Choroid plexus epithelial cell (primary cell): Measurements from ENCODE around the gene DUS2.
"Not testable (repeated sequence)": the region's sequence is repeated elsewhere in the genome, so short reads cannot be mapped to it uniquely, and the experiment has no call there.

Source experiments
- DNase-seq: peaks from one replicate; pipeline ENCODE4 v3.0.0-alpha.2; 2010; ENCODE audit warnings: low read depth
- H3K4me3 ChIP-seq: 2 replicates; pipeline ENCODE4 v1.5.1; 2011; ENCODE audit warnings: low read depth, mild to moderate bottlenecking, control low read depth, low read length, moderate library complexity
- TF ChIP-seq, protein P1 (sequence below): conservative IDR thresholded peaks from 2 replicates; pipeline ENCODE4 v1.5.1; 2011; ENCODE audit warnings: low read depth, mild to moderate bottlenecking, control low read depth, inconsistent platforms, low read length, moderate library complexity

The DUS2 gene

DNA sequence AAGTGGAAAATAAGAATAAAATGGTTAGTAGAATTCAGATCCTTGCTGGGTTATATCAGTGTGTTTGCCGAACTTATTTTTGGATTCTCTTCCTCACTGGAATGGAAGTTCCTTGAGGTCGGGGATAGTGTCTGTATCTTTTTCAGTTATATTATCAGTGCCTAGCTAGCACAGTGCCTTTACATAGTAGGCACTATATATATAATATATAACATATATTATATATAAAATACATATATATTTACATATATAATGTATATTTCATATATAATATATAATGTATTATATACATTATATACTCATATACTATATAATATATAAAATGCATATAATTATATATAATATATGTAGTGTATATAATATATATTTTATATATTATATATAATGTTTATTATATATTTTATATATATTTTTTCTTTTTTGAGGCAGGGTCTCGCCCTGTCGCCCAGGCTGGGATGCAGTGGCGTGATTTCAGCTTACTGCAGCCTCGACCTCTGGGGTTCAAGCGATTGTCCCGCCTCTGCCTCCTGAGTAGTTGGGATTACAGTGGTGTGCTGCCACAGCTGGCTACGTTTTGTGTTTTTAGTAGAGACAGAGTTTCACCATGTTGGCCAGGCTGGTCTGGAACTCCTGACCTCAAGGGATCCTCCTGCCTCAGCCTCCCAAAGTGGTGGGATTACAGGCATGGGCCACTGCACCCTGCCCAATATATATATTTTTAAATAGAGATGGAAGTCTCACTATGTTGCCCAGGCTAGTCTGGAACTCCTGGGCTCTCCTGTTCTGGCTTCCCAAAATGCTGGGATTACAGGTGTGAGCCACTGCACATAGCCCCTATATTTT, 65.3 kb downstream of the DUS2 start:
- DNase-seq: no peak
- no peak overlapping the region for H3K4me3 ChIP-seq
- TF ChIP-seq, protein P1, sequence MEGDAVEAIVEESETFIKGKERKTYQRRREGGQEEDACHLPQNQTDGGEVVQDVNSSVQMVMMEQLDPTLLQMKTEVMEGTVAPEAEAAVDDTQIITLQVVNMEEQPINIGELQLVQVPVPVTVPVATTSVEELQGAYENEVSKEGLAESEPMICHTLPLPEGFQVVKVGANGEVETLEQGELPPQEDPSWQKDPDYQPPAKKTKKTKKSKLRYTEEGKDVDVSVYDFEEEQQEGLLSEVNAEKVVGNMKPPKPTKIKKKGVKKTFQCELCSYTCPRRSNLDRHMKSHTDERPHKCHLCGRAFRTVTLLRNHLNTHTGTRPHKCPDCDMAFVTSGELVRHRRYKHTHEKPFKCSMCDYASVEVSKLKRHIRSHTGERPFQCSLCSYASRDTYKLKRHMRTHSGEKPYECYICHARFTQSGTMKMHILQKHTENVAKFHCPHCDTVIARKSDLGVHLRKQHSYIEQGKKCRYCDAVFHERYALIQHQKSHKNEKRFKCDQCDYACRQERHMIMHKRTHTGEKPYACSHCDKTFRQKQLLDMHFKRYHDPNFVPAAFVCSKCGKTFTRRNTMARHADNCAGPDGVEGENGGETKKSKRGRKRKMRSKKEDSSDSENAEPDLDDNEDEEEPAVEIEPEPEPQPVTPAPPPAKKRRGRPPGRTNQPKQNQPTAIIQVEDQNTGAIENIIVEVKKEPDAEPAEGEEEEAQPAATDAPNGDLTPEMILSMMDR: no peak

DNA sequence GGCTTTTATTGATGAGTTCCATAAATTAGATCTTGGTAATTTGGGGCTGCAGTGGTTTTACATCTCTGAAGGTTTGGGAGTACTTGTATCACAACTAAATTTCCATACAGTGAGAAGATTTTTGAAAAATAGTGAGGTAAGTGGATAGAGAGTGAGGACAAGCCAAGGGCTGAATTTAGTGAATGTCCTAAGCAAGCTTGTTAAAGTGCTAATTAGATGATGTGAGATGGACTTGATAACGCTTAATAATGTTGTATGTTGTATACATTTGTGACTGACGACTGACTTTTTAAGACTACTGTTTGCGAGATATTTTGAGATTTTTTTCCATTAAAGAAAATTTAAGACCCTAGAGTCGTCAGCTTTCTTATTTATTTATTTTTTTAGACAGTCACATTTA, 66.0 kb downstream of the DUS2 start:
- H3K4me3 ChIP-seq: no peak overlapping the region
- TF ChIP-seq, protein P1: no peak
- DNase-seq: no peak

DNA sequence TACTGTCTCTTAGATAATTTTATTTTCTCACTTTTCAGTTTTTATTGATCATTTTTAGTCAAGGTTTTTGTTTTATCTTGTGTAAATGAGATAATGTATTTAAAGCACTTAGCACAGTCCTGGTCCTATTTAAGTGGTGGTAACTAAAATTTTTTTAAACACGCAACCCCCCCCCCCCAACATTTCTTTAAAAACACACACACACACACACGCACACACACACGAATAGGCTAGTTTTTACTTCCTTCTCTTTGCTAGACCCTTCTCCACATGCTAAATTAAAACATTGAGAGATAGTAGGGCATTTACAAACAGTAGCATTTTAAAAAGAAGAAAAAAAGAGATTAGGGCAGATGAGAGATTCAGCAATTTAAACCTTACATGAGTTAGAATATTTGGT, 67.0 kb downstream of the DUS2 start:
- no peak overlapping the region for H3K4me3 ChIP-seq
- TF ChIP-seq, protein P1: no peak
- DNase-seq: no peak

DNA sequence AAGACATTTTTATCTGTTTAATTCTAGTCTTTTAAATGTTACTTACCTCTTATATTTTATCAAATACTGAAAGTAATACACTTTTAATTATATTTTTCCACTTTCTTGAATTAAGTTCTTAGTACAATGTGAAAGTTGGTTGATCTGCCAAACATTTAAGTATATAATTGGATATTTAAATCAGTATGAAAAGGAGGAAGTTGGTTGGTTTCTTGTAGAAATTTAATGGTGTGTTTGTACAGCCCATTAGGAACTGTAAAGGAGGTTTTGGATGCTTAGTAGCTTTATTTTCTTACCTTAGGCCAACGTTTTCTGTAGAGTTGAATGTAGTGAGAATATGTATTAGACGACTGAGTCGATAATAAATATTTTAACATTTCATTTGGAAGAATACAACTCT, 67.4 kb downstream of the DUS2 start:
- no peak for DNase-seq
- H3K4me3 ChIP-seq: no peak overlapping the region
- TF ChIP-seq, protein P1: no peak

DNA sequence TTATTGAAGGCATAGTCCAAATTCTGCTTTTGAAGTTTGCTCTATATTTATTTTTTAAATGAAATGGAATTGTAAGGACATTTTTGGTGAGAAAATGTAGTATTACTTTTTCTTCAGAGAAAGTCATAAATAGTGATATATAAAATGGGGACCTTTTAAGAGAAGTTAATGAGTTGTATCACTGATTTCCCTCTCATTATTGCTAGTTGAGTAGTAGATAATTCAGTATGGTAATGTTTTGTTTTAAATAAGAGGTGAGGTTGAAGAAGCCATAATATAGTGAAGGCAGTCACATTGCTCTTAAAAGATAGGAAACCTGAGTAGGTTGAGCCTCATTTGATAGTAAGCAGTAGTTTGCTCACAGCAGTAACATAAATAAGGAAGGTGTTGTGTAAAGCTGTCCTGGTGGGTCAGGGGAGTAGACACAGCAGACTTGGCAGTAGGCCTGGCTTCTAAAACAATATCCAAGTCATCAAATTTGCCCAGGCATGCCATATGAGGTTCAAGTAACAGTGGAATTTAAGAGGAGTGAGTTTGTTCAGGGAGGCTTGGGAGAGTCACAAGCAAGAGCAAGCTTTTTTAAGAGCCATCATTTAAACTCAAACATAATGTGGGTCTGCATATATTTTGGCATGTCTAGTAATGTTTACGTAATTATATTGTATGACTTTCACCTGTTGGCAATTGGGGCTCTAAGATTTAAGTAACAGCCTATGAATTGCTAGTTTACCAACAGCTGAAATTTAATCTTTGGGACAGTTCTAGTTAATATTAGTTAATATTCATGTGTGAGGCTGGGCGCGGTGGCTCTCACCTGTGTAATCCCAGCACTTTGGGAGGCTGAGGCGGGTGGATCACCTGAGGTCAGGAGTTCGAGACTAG, 68.5 kb downstream of the DUS2 start:
- DNase-seq: peak; percentile 76

DNA sequence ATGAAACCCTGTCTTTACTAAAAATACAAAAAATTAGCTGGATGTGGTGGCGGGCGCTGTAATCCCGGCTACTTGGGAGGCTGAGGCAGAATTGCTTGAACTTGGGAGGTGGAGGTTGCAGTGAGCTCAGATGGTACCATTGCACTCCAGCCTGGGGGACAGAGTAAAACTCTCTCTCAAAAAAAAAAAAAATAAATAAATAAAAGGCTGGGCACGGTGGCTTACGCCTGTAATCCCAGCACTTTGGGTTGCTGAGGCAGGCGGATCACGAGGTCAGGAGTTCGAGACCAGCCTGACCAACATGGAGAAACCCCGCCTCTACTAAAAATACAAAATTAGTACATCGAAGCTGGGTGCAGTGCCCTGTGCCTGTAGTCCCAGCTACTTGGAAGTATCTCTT, 69.2 kb downstream of the DUS2 start:
- not testable (repeated sequence) for H3K4me3 ChIP-seq, DNase-seq

More for the DNA sequence above, 68.5 kb downstream of the DUS2 start:
- TF ChIP-seq, protein P1: no peak
- H3K4me3 ChIP-seq: no peak overlapping the region

DNA sequence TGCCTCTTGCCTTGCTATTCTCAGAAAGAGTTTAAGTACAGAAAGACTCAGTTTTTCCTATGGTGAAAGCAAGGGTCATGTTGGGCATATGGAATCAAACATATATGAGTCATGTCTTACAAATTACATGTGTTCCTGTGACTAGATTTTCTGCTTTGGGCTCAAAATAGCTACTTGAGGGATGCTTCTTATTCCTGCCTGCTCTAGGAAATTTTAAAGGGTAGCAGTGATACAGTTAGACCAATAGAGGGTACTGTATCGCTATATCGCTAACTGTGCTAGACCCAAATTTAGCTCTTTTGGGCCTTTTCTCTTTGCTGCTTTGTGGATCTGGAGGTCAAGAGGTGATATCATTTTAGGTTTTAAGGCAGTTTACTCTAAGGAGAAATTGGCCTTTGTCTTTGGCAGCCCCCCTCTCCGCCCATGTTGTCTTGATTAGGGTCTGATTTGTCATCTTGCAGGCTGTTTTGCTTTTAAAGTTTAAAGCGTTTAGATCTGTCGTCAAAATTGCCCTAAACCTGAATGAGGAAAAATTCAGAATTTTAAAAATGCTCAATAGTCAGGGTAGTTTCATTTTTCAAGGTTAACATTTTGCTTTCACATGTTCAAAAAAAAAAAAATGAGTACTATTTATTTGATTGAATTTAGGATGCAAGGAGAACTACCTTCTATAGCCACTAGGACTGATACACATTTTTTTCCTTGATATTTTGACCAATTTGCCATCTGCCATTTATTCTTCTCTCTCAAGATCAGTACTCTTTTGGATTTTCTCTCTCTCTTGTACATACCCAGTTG, 70.9 kb downstream of the DUS2 start:
- TF ChIP-seq, protein P1: peak; percentile 67
- DNase-seq: peak; percentile 62
- no peak overlapping the region for H3K4me3 ChIP-seq
